GM19395 (cell line): ENCODE results near the gene TBC1D14.
"Not testable (repeated sequence)": the region's sequence is repeated elsewhere in the genome, so short reads cannot be mapped to it uniquely, and the experiment has no call there.

Source experiments
- ATAC-seq: cut with Tn5 transposase; IDR thresholded peaks from one replicate; pipeline ENCODE4 v1.9.1; 2021; ENCODE audit warnings: mild to moderate bottlenecking, moderate library complexity; ENCODE audit not compliant: unreplicated experiment

Gene TBC1D14

GRCh38 chr4:6909970-6910339 is 329 bp downstream of the TBC1D14 start:
- ATAC-seq = peak; percentile 30

GRCh38 chr4:6910340-6910959 is 824 bp downstream of the TBC1D14 start:
- ATAC-seq = no peak

- no peak for ATAC-seq
These were observed 1.6 kb downstream of the TBC1D14 start for GRCh38 chr4:6910960-6911874.

- not testable (repeated sequence) for ATAC-seq
These were observed 2.3 kb downstream of the TBC1D14 start for GRCh38 chr4:6911917-6912316.

GRCh38 chr4:6912441-6912840 is 2.8 kb downstream of the TBC1D14 start:
- no peak for ATAC-seq

GRCh38 chr4:6913350-6913905 is 3.8 kb downstream of the TBC1D14 start:
- ATAC-seq = no peak

GRCh38 chr4:6914448-6914847 is 4.8 kb downstream of the TBC1D14 start:
- no peak for ATAC-seq

GRCh38 chr4:6915041-6916005 is 5.7 kb downstream of the TBC1D14 start:
- ATAC-seq = no peak

- no peak for ATAC-seq
These were observed 6.5 kb downstream of the TBC1D14 start for GRCh38 chr4:6916069-6916586.

GRCh38 chr4:6916587-6917460 is 7.2 kb downstream of the TBC1D14 start:
- peak; percentile 48 for ATAC-seq

- ATAC-seq = peak; percentile 80
These were observed 8.0 kb downstream of the TBC1D14 start for GRCh38 chr4:6917461-6918271.

GRCh38 chr4:6918338-6918737 is 8.7 kb downstream of the TBC1D14 start:
- ATAC-seq = no peak

GRCh38 chr4:6920171-6920570 is 10.5 kb downstream of the TBC1D14 start:
- no peak for ATAC-seq

GRCh38 chr4:6923507-6923906 is 13.9 kb downstream of the TBC1D14 start:
- no peak for ATAC-seq

- no peak for ATAC-seq
These were observed 14.7 kb downstream of the TBC1D14 start for GRCh38 chr4:6924361-6924779.

- no peak for ATAC-seq
These were observed 15.8 kb downstream of the TBC1D14 start for GRCh38 chr4:6925357-6925836.

- no peak for ATAC-seq
These were observed 16.5 kb downstream of the TBC1D14 start for GRCh38 chr4:6926081-6926480.

- no peak for ATAC-seq
These were observed 17.3 kb downstream of the TBC1D14 start for GRCh38 chr4:6926681-6927478.
